HG02571 (cell line): ENCODE data around the gene HERPUD1.
"Not testable (repeated sequence)": the region's sequence is repeated elsewhere in the genome, so short reads cannot be mapped to it uniquely, and the experiment has no call there.

Experiments used
- ATAC-seq: cut with Tn5 transposase; IDR thresholded peaks from one replicate; pipeline ENCODE4 v1.9.1; 2021; ENCODE audit warnings: mild to moderate bottlenecking, moderate library complexity; ENCODE audit not compliant: unreplicated experiment

Gene HERPUD1, protein sequence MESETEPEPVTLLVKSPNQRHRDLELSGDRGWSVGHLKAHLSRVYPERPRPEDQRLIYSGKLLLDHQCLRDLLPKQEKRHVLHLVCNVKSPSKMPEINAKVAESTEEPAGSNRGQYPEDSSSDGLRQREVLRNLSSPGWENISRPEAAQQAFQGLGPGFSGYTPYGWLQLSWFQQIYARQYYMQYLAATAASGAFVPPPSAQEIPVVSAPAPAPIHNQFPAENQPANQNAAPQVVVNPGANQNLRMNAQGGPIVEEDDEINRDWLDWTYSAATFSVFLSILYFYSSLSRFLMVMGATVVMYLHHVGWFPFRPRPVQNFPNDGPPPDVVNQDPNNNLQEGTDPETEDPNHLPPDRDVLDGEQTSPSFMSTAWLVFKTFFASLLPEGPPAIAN

GRCh38 chr16:56931892-56932720 lies at the start of gene HERPUD1:
HERPUD1 (plus strand) TSS chr16:56932142; CDS start chr16:56932245, 103 bp downstream.
- peak; percentile 86 for ATAC-seq

GRCh38 chr16:56883586-56883985 lies 48.4 kb upstream of the HERPUD1 start:
- ATAC-seq = no peak

DNA sequence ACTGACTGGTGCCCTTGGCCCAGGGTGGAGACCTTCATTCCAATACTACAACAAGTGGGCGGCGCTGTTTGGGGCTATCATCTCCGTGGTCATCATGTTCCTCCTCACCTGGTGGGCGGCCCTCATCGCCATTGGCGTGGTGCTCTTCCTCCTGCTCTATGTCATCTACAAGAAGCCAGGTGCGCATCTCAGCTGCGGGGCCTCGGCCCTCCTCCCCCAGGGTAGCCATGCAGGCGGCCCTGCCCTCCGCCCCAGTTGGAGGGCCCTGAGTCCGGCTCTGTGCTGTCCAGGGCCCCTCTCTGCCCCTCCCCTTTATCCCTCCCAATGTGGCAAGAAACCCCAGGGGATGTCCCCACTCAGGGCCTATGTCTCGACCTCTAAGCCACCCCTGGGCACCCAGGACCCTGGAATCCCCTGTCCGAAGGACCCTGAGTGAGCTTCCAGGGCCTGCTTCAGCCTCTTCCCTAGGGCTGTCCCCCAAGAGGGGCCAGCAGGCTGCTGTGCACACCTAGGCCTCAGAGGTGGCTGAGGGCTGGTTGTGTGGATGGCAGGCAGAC lies 47.8 kb upstream of the HERPUD1 start:
- no peak for ATAC-seq

- not testable (repeated sequence) for ATAC-seq
Observed at GRCh38 chr16:56884929-56885328, 47.0 kb upstream of the HERPUD1 start.

DNA sequence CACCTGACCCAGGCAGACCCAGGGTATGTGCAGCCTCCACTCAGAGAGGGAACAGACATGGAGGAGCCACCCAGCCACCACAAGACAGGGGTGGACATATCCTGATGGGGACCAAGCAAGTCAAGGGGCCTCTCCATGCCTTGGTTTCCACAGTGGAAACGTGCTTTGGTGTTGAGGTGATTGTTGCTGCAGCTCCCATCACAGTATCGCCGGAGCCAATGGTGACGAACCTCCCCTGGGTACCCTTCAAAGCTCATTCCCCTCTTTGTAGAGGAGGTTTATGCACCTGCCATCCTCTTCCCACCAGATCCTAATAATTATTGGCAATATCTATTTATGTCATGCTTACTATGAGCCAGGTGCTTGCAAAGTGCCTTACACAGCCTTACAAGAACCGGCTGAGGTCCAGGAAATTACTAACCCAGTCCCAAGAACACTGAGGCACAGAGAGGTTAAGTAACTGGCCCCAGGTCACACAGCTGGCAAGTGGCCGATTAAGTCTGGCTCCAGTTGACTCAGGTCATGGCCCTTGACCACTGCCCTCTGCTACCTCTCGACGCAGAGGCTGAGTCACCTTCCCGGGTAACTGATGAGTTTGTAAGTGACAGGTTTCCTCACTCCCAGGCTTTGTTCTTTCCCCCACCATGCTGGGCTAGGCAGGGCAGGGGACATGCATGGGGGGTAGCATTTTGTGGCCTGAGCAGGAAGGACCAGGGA lies 46.3 kb upstream of the HERPUD1 start:
- ATAC-seq = no peak

DNA sequence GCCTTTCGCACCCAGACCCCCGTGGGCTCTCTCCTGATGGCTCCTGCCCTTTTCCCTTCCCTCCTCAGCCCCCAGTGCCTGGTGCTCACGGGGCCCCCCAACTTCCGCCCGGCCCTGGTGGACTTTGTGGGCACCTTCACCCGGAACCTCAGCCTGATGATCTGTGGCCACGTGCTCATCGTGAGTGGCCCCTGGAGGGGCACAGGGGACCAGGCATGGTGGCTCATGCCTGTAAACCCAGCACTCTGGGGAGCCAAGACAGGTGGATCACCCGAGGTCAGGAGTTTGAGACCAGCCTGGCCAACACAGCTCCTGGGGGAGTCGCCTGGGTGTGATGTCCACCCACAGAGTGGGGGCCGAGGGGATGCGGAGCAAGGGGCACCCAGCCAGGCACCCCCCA lies 45.6 kb upstream of the HERPUD1 start:
- no peak for ATAC-seq

DNA sequence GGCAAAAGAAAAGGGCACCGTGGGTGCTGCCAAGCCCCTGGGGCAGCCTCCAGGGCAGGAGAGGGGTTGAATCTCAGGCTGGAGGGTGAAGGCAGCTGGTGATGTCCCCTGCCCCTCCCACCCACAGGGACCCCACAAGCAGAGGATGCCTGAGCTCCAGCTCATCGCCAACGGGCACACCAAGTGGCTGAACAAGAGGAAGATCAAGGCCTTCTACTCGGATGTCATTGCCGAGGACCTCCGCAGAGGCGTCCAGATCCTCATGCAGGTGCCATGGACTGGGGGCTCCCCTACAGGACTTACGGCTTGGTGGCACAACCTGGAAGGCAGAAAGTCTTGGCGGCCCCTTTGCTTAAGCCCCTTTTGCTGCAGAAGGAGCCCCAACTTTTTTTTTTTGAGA lies 45.1 kb upstream of the HERPUD1 start:
- no peak for ATAC-seq

DNA sequence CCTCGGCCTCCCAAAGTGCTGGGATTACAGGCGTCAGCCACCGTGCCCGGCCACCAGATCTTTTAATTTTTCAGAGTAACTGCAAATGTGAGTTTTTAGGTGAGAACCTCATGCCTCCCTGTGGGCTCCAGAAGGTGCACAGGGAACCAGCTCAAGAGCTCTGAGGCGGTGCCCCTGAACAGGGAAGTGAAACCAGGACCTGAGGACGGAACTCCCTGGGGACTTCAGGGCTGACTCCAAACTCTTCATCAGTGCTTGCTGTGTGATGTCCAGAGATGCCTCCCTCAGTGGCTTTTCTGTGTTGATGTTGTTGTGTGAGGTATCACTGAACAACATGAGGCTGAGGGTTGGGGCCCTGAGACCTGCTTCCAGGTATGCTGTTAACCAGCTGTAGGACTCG lies 43.1 kb upstream of the HERPUD1 start:
- no peak for ATAC-seq

GRCh38 chr16:56889206-56889605 lies 42.7 kb upstream of the HERPUD1 start:
- no peak for ATAC-seq

- no peak for ATAC-seq
Observed at GRCh38 chr16:56891685-56892084, 40.3 kb upstream of the HERPUD1 start.

GRCh38 chr16:56892705-56893104 lies 39.2 kb upstream of the HERPUD1 start:
- no peak for ATAC-seq

- no peak for ATAC-seq
Observed at GRCh38 chr16:56894331-56894917, 37.5 kb upstream of the HERPUD1 start.

DNA sequence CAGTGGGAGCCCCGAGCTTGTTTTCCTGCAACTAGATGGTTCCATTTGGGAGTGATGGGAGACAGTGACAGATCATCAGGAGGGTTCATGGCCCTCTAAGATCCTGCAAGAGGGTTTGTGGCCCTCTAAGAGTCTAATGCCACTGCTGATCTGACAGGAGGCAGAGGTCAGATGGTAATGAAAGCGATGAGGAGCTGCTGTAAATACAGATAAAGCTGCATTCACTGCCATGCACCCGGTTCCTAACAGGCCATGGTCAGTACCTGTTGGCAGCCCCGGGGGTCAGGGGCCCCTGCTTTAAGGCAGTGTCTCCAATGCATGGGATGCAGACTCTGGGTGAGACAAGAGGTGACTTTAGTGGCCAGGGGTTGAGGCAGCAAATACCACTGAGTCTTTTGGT lies 36.1 kb upstream of the HERPUD1 start:
- no peak for ATAC-seq

DNA sequence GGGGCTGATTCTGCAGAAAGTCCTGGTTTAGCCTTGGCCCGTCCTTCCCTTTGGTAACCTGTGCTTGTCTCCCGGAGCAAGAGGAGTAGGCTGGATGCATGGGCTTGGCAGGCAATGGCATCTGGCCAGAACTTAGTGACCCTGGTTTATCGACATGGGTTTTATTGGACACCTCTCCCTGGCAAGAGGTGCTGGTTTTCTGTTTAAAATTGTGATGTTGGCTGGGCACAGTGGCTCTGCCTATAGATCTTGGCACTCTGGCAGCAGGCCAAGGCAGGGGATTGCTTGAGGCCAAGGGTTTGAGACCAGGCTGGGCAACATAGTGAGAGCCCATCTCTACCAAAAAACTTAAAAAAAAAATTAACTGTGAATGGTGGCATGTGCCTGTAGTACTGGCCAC lies 35.7 kb upstream of the HERPUD1 start:
- ATAC-seq = no peak

DNA sequence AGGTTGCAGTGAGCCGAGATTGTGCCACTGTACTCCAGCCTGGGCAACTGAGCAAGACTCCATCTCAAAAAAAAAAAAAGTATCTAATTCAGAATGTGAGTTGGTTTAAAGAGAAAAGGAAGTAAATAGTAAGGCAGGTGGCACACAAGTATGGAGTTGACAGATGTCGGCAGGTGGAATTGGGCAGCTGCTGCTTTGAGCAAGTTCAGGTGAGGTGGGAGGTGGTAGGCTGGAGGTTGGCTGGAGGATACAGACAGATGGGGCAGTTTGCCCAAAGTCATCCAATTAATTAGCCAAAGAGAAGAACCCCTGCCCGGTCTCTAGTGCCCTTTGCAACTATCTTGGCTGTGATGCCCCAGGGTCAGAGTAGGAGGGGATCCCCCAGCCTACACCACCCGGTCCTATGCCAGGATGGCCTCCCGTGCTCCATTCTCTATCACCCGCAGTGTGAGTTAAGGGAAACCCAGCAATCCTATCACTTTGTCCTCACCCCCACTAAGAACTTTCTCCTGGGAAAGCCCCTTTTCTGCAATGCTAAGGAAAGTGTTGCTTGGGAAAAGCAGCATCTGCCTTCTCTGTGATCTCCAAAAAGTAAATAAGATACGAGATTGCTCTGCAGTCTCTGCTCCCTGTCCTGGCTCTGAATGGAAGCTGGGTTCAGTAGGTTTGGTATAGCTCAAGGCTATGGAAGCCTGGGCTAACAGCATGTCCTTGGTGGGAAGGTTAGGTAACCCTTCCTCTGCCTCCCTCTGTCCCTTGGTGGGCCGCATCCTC lies 34.7 kb upstream of the HERPUD1 start:
- no peak for ATAC-seq

GRCh38 chr16:56898847-56899246 lies 33.1 kb upstream of the HERPUD1 start:
- ATAC-seq = peak; percentile 53

GRCh38 chr16:56903866-56904265 lies 28.1 kb upstream of the HERPUD1 start:
- ATAC-seq = no peak

DNA sequence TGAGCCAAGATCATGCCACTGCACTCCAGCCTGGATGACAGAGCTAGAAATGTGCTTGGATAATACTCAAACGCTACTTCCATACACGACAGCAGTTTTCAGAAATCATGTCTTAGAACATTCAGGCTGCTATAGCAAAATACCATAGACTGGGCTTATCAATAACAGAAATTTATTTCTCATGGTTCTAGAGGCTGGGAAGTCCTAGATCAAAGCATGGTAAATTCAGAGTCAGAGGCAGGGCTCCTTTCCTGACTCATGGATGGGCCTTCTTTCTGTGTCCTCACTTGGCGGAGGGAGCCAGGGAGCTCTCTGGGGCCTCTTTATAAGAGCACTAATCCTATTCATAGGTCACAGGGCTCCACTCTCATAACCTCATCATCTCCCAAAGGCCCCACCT lies 24.5 kb upstream of the HERPUD1 start:
- ATAC-seq = no peak

DNA sequence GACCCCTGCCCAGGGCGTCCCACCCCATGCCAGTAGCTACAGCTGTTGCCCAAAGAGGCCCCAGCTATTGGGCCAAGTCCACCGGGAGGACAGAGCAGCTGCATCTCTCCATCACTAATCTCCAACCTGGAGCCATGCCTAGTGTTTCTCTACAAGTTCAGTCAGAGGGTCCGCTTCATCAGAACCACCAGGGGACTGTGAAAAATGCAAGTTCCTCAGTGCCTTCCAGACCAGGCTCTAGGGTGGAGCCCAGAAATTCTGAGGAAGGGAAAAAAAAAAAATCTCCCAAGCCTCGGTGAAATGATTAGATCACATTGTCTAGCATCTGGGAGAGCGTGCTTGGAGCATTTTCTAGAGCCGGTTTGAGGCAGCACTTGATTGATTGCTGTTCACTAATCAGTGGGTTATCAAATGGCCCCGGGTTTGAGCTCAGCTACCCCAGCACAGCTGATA lies 22.4 kb upstream of the HERPUD1 start:
- no peak for ATAC-seq

- no peak for ATAC-seq
Observed at GRCh38 chr16:56910112-56910511, 21.8 kb upstream of the HERPUD1 start.
